GM18870 (cell line): ENCODE data around the gene SLC51A.
"Not testable (repeated sequence)": the region's sequence is repeated elsewhere in the genome, so short reads cannot be mapped to it uniquely, and the experiment has no call there.

Experiments
- ATAC-seq: cut with Tn5 transposase; IDR thresholded peaks from one replicate; pipeline ENCODE4 v1.9.1; 2021; ENCODE audit warnings: moderate library complexity; ENCODE audit not compliant: unreplicated experiment

The SLC51A gene

DNA sequence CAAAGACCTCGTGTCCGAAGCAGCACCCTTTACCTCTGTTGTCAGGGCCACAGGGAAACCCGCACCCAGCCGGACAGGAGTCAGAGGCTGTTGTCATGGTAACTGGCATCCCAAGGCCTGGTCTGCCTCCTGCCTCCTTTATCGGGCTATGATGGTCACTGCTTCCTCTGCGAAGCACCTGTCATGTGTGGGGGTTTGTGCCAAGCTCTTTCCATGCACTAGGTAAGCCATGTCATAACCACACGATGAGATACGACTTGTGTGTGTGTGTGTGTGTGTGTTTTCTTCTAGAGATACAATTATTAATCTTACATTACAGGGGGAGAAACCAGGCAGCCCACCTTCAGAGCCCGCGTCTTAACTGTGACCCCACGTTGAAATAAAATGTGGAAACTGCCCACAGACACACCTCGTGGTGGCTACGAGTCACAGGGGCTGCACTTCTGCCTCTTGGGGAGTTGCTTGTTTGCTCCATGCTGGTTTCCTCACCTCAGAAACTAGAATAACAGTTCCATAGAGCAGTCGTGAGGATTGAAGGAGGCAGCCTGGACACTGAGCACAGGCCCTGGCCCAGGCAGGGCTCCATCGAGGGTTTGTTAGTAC lies 23.1 kb upstream of the SLC51A start:
- no peak for ATAC-seq

DNA sequence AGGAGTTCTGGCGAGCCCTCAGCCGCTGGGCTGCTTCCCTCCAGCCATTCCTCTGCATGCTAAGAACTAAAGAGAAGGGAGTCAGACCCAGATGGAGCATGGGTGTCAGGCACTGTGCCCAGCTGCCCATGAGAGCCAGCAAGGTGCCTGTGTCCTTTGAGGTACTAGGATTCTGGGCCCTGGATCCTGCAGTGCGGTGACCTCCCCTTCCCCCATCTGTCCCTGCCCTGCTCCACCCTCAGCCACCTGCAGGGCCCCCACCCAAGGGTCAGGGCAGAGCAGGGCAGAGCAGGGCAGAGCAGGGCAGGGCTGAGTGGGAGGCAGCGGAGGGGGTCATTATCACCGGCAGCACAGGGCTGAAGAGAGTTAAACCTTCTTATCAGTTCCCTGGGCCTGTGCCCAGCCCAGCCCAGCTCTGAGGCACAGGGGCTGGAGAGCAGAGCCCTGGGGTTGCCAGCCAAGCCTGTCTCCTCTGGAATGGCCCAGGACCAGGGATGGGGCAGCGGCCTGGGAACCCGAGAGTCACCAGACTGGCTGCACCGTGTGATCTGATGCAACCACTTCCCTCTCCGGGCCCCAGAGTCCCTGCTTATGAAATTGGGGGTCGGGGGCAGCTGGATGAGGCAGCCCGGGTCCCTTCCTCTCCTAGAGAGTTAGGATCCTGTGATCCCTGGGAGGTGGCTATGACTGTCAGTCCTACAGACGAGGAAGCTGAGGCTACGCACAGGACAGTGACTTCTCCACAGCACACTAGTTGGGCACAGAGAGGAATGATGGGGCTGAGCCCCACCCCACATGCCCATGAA lies 22.4 kb upstream of the SLC51A start:
- ATAC-seq = no peak

- no peak for ATAC-seq
Measured at GRCh38 chr3:196194542-196194915, 21.8 kb upstream of the SLC51A start.

DNA sequence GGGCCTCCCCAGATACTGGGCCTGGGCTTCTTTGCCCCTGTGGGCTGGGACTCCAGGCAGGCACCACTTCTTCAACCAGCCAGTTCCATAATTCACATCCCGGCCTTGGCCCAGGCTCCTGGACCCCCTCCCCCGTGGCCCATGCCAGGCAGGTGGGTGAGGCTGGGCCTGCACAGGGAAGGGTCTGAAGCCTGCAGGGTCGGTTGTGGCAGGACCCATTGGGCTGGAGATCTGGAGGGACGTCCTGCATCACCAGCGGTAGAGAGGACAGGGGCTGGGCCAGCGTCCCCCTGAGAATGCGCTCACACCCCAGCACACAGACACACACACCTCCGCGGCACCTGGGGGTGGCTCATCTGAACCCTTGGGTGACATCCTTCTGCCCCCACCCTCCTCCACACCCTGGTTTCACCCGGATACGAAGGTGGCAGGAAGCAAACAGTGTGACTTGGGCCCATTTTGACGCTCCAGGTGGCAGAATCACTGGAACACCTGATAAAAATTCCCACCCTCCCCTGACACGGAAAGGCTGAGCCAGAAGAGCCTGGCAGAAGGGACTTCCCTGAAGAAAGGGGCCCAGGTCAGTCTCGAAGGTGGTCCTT lies 20.6 kb upstream of the SLC51A start:
- no peak for ATAC-seq

GRCh38 chr3:196197524-196197923 lies 18.8 kb upstream of the SLC51A start:
- ATAC-seq = no peak

- no peak for ATAC-seq
Measured at GRCh38 chr3:196198081-196198675, 18.2 kb upstream of the SLC51A start.

- no peak for ATAC-seq
Measured at GRCh38 chr3:196198771-196199753, 17.3 kb upstream of the SLC51A start.

DNA sequence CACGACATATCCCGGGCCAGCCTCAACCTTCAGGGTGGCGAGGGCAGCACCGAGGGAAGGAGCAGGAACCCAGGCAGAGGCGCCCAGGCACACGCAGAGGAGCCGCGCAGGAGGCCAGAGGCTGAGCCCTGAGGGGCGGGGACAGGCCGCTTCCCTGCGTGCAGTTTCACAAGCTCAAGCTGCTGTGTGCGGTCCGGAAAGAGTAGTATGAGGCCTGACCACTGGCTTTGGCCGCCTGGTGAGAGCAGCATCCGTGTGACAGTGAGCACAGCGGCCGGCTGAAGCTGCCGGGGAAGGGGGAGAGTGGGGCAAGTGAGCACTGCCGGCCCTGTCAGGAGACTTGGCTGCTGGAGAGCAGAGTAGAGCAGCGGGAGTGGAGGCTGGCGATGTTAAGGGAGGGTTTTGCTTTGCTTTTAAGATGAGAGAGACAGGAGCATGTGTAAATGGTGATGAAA lies 13.8 kb upstream of the SLC51A start:
- ATAC-seq = no peak

DNA sequence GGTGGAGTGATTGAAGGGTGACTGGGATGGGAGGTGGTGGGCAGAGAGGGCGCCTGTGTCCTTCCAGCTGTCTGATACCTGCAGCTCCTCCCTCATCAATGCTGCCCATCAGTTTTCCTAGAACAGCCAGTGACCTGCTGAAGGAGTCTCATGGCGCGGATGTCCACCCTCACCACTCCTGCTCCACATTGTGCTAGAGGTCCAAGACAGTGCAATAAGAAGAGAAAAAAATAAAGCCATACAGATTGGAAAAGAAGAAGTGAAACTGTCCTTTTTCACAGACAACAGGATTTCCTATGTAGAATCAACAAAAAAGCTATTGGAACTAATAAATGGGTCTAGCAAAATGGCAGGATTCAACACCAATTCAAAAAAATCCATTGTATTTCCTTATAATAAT lies 12.5 kb upstream of the SLC51A start:
- no peak for ATAC-seq

GRCh38 chr3:196205442-196206205 lies 10.7 kb upstream of the SLC51A start:
- not testable (repeated sequence) for ATAC-seq

DNA sequence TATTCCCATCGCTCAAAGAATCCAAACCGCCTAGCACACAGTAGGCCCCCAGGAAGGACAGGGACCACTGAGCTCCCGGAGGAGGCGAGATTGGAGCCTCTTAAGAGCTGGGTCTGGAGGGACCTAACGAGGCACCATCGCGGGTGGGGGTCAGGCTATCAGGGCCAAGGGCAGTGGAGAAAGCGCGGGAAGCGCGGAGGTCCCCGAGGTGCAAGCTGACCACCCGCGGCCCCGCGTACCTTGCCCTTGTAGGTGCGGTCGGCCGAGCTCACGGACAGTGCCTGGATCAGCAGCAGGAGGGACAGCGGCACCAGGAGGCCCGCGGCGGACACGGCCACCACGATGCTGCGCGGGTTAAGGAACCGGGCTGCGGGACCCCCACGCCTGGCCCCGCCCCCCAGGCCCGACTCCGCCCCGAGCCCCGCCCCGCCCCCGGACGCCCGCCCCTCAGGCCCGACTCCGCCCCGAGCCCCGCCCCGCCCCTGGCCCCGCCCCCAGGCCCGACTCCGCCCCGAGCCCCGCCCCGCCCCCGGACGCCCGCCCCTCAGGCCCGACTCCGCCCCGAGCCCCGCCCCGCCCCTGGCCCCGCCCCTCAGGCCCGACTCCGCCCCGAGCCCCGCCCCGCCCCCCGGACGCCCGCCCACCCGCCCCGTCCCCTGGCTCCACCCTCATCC lies 9.0 kb upstream of the SLC51A start:
- no peak for ATAC-seq

DNA sequence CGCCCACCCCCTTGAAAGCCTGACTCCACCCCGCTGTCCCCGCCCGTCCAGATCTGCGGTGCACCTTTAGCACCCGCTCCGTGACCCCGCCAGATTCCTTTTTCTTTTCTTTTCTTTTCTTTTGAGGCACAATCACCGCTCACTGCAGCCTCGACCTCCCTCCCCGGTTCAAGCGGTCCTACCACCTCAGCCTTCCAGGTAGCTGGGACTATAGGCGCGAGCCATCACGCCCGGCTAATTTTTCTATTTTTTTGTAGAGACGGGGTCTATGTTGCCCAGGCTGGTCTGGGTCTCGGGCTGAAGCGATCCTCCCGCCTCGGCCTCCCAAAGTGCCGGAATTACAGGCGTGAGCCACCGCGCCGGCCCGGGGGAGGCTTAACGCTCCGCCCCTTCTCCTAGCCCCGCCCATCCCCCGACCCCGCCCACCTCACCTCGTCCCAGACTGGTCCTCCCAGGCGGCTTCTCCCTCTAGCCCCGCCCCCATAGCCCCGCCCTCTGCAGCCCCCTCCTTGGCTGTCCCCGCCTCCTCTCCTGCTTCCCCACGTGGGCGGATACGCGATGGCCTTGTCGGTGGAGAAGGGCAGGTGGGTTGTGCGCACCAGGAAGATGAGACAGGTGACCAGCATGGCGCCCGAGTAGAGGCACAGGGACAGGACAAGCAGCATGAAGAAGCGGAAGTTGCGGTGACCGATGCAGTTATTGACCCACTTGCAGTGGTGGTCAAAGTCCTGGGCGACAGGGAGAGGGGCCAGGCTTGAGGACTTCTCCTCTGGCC lies 8.3 kb upstream of the SLC51A start:
- ATAC-seq = no peak

- ATAC-seq = no peak
Measured at GRCh38 chr3:196208942-196209695, 7.2 kb upstream of the SLC51A start.

DNA sequence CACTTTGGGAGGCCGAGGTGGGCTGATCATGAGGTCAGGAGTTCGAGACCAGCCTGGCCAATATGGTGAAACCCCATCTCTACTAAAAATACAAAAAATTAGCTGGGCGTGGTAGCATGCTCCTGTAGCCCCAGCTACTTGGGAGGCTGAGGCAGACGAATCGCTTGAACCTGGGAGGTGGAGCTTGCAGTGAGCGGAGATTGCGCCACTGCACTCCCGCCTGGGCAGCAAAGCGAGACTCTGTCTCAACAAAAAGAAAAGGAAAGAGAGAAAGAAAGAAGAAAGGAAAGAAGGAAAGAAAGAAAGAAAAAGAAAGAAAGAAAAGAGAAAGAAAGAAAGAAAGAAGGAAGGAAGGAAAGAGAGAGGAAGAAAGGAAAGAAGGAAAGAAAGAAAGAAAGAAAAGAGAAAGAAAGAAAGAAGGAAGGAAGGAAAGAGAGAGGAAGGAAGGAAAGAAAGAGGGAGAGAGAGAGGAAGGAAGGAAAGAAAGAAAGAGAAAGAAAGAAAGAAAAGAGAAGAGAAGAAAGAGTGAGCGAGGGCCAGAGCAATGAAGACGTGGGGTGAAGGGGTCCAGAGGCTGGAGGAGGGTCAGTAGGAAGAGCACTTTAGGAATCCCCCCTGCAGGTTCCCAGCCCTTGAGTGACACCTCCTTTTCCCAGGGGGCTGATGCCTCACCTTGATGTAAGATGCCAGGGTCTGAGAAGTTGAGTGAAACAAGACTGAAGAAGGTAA lies 6.2 kb upstream of the SLC51A start:
- ATAC-seq = not testable (repeated sequence)

DNA sequence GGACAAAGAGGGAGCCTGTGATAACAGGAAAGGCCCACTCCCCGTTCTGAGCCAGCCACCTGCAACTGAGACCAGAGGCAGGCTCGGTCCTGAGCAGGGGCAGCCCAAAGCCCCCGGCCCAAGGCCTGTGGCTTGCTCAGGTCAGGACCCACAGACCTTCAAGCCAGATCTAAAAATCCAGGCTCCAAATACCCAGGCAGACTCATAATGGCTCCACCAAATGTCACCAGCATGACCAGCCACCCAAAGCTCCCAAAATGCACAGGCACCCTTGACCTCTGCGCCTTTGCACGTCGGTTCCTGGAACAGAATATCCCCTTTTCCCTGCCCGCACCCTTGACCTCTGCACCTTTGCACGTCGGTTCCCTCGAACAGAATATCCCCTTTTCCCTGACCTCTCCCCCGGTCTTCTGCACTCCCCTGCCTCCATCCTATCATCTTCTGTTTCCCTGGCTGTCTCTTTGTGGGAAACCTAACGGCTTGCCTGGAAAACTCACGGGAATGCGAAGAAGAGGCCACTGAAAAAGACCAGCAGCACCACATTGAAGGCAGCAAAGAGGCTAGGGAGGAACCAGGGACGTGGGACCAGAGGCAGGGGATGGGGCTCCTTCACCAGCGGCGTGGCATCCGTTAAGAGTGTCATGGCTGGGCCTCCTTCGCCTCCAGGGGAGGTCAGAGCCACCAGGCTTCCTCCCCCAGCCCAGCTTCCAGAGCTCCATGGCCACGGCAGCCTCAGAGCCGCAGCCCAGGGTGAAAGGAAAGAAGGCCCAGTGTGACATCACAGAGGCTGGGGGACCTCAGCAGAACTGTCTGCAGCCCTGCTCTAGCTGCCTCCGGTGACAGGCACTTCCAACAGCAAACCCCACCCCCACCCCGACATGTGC lies 5.4 kb upstream of the SLC51A start, which contains the start of gene ZDHHC19:
Gene ZDHHC19, minus strand, starts transcription at position 728 of the 884 bp plus-strand sequence. Its CDS starts 85 bp downstream, at position 643.
- no peak for ATAC-seq
